HG02870 (cell line): ENCODE measurements around the gene CSMD2.
"Not testable (repeated sequence)": the region's sequence is repeated elsewhere in the genome, so short reads cannot be mapped to it uniquely, and the experiment has no call there.

Source experiments
- ATAC-seq: cut with Tn5 transposase; IDR thresholded peaks from one replicate; pipeline ENCODE4 v1.9.1; 2021; ENCODE audit warnings: mild to moderate bottlenecking, moderate library complexity; ENCODE audit not compliant: unreplicated experiment

Gene CSMD2

GRCh38 chr1:34164771-34165391 lies at the start of gene CSMD2:
Gene CSMD2, minus strand, starts transcription at chr1:34165230. Its CDS starts 133 bp downstream, at chr1:34165097.
- ATAC-seq: no peak

GRCh38 chr1:34213956-34214355 lies 48.9 kb upstream of the CSMD2 start:
- ATAC-seq: no peak

- ATAC-seq: no peak
Observed at GRCh38 chr1:34212673-34213072, 47.6 kb upstream of the CSMD2 start.

- no peak for ATAC-seq
Observed at GRCh38 chr1:34199927-34200326, 34.9 kb upstream of the CSMD2 start.

- no peak for ATAC-seq
Observed at GRCh38 chr1:34192621-34193020, 27.6 kb upstream of the CSMD2 start.

- no peak for ATAC-seq
Observed at GRCh38 chr1:34190692-34191091, 25.7 kb upstream of the CSMD2 start.

GRCh38 chr1:34188985-34189384 lies 24.0 kb upstream of the CSMD2 start:
- ATAC-seq: no peak

- no peak for ATAC-seq
Observed at GRCh38 chr1:34188418-34188817, 23.4 kb upstream of the CSMD2 start.

GRCh38 chr1:34186741-34187494 lies 21.9 kb upstream of the CSMD2 start:
- no peak for ATAC-seq

- ATAC-seq: not testable (repeated sequence)
Observed at GRCh38 chr1:34183381-34183780, 18.4 kb upstream of the CSMD2 start.

GRCh38 chr1:34178072-34178471 lies 13.0 kb upstream of the CSMD2 start:
- no peak for ATAC-seq

- ATAC-seq: no peak
Observed at GRCh38 chr1:34176830-34177603, 12.0 kb upstream of the CSMD2 start, which contains the start of gene C1orf94. Gene C1orf94, plus strand, starts transcription at chr1:34176907. Its CDS starts 883 bp downstream, at chr1:34177790.

- ATAC-seq: no peak
Observed at GRCh38 chr1:34175744-34176143, 10.7 kb upstream of the CSMD2 start.

GRCh38 chr1:34167389-34167788 lies 2.4 kb upstream of the CSMD2 start:
- ATAC-seq: no peak

- ATAC-seq: no peak
Observed at GRCh38 chr1:34166625-34167361, 1.8 kb upstream of the CSMD2 start.

- ATAC-seq: no peak
Observed at GRCh38 chr1:34166191-34166624, 1.2 kb upstream of the CSMD2 start.

GRCh38 chr1:34165422-34165921 lies 442 bp upstream of the CSMD2 start:
- ATAC-seq: no peak

GRCh38 chr1:34163792-34164731 lies 968 bp downstream of the CSMD2 start:
- no peak for ATAC-seq
